Measurements from ENCODE around the gene ERLIN1.
"Not testable (repeated sequence)": the region's sequence is repeated elsewhere in the genome, so short reads cannot be mapped to it uniquely, and the experiment has no call there.

ERLIN1 gene

DNA sequence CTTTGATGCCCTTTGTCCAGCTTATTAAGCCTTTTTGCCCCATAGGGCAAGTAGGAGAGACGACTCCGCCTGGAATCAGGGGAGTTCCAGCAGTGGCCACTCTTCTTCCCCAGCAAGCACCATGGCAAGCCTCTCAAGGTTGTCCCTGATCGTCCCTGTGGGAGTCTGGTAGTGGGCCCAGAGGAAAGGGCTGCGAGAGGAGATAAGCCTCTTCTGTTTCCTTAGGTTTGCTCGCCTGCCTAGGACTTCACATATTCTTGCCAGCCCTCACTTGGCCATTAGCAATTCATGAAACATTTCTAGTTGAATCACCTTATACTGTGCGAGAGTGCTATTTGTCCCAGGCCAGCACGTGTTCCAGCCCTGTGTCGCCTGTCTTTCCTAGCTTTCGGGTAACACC lies 56.4 kb downstream of the ERLIN1 start:
- ATAC-seq (no peak), DNase-seq (ENCODE audit: low spot score in 2 of 2) (no peak)
- no peak overlapping the region for H3K4me3 Mint-ChIP-seq
- no peak overlapping the region for H3K27ac Mint-ChIP-seq
- H3K9me3 Mint-ChIP-seq, result no peaks in the 10 kb centered on the region
- H3K36me3 Mint-ChIP-seq, result no peaks in the 10 kb centered on the region
- H3K4me1 Mint-ChIP-seq, result no peaks in the 10 kb centered on the region

DNA sequence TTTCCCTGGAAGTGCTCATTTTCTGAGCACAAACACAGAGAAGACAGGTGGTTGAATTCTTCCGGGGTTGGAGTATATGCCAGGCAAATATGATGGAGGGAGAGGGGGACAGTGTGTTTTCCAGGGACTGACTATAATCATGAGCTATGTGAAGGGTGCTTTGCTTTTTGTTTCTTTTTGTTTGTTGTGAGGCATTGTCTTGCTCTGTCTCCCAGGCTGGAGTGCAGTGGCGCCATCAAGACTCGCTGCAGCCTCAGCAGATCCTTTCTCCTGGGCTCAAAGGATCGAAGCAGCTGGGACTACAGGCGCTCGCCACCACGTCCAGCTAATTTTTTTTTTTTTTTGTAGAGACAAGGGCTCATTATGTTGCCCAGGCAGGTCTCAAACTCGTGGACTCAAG lies 56.9 kb downstream of the ERLIN1 start:
- DNase-seq (ENCODE audit: low spot score in 2 of 2) (no peak), ATAC-seq (no peak)
- no peak overlapping the region for H3K27ac Mint-ChIP-seq
- H3K36me3 Mint-ChIP-seq, result no peaks in the 10 kb centered on the region
- H3K4me1 Mint-ChIP-seq, result no peaks in the 10 kb centered on the region
- H3K4me3 Mint-ChIP-seq, result no peak overlapping the region
- H3K9me3 Mint-ChIP-seq, result no peaks in the 10 kb centered on the region

DNA sequence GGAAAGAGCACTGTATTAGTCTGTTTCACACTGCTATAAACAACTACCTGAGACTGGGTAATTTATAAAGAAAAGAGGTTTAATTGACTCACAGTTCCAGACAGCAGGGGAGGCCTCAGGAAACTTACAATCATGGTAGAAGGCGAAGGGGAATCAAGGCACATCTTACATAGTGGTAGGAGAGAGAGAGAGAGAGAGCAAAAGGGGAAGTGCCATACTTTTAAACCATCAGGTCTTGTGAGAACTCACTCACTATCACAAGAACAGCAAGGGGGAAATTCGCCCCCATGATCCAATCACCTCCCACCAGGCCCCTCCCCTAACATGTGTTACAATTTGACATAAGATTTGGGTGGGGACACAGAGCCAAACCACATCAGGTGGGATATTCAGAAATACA lies 60.5 kb downstream of the ERLIN1 start:
- not testable (repeated sequence) for H3K9me3 Mint-ChIP-seq; H3K4me3 Mint-ChIP-seq; DNase-seq (ENCODE audit: low spot score in 2 of 2); H3K36me3 Mint-ChIP-seq; ATAC-seq; H3K27ac Mint-ChIP-seq; H3K4me1 Mint-ChIP-seq

DNA sequence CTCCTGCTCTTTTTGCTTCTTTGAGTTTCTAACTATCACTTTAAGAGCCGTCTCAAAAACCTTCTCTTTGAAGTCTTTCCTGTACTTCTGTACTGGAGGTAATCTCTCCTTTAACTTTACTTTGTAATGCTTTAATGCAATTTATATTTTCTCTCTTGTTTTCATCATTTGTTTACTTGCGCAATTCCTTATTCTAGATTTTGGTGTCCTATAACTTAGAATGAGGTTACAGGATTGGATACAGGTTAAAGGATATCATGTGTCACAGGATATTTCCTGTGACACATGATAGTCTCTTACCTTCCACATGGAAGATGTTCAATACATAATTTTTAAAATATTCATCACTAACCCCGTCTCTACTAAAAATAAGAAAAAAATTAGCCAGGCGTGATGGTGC lies 61.7 kb downstream of the ERLIN1 start:
- Mint-ChIP-seq H3K4me1 (no peaks in the 10 kb centered on the region), H3K27ac (no peak overlapping the region), H3K4me3 (no peak overlapping the region), H3K9me3 (no peaks in the 10 kb centered on the region), H3K36me3 (no peaks in the 10 kb centered on the region)
- ATAC-seq (no peak), DNase-seq (ENCODE audit: low spot score in 2 of 2) (no peak)

DNA sequence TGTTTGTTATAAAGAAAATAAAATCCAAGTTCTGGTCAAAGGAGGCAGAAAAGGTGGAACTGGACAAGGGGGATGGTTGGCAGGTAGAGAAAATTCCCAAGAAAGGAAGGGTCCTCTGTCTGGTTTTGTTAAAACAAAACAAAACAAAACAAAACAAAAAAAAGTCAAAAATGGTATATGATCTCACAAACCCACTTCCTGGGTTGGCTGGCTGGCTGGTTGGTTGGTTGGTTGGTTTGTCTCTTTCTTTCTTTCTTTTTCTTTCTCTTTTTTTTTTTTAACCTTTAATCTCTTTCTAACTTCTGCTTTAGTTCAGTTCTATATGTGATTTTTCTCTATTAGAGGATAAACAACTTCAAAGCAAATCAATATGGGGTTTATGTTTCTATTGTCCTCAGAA lies 63.0 kb downstream of the ERLIN1 start:
- no peak for ATAC-seq
- no peak for DNase-seq (ENCODE audit: low spot score in 2 of 2)
- Mint-ChIP-seq H3K9me3 (no peaks in the 10 kb centered on the region), H3K27ac (no peak overlapping the region), H3K4me3 (no peak overlapping the region), H3K36me3 (no peaks in the 10 kb centered on the region), H3K4me1 (no peaks in the 10 kb centered on the region)

DNA sequence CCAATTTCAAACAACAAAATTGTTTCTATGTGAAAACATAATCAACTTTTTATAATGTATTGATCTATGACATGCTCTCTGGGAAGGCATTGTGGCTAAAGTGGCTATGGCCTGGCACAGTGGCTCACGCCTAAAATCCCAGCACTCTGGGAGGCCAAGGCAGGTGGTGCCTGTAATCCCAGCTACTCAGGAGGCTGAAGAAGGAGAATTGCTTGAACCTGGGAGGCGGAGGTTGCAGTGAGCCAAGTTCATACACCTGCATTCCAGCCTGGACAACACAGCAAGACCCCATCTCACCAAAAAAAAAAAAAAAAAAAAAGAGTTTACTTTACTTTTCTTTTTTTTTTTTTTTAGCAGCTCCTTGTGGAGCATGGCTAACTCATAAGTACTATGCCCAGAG lies 65.3 kb downstream of the ERLIN1 start:
- no peaks in the 10 kb centered on the region for H3K36me3 Mint-ChIP-seq
- H3K27ac Mint-ChIP-seq, result no peak overlapping the region
- no peak overlapping the region for H3K4me3 Mint-ChIP-seq
- no peaks in the 10 kb centered on the region for H3K4me1 Mint-ChIP-seq
- ATAC-seq, result no peak
- no peak for DNase-seq (ENCODE audit: low spot score in 2 of 2)
- no peaks in the 10 kb centered on the region for H3K9me3 Mint-ChIP-seq

DNA sequence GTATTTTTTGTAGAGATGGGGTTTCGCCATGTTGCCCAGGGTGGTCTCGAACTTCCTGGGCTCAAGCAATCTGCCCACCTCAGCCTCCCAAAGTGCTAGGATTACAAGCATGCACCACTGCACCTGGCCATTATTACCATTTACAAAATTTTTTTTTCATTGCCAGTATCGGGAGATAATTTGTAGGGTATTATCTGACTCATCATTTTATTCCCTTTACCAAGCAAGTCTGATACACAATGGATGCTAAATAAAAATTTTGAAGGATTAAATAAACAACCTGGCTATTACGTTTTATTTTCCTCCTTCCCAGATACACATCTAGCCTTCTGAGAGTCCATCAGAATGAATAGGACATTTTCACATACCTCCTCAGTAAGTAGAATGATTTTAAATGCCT lies 66.1 kb downstream of the ERLIN1 start:
- Mint-ChIP-seq H3K4me3 (no peak overlapping the region), H3K9me3 (no peaks in the 10 kb centered on the region), H3K4me1 (no peaks in the 10 kb centered on the region), H3K27ac (no peak overlapping the region), H3K36me3 (no peaks in the 10 kb centered on the region)
- ATAC-seq (no peak), DNase-seq (ENCODE audit: low spot score in 2 of 2) (no peak)

DNA sequence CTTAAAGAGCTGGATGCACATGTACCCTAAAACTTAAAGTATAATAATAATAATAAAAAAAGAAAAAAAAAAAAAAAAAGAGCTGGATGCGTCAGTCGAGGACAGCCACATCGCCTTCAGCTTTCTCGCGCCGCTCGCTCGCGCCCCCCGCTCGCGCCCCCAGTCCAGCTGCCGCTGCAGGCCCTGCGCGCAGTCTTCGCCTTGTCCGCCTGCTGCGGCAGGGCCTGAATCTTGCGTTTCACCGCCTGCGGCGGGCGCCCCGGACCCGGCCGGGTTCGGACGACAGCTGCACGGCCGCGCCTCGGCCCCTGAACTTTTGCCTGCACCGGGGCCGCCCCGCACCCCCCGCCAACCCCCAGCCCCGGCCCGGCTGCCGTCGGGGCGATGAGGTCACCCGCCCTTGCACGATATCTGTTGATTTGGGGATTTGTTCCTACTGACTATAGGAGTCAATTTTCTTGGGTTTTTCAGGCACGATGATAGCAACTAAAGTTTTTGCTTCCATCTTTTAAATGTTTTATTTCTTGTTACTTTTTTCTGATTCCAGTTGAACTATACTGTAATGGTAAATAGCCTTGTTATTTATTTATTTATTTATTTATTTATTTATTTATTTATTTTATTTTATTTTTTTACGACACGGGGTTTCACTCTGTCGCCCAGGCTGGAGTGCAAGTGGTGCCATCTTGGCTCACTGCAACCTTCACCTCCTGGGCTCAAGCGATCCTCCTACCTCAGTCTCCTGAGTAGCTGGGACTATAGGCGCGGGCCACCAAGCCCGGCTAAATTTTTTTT lies 70.7 kb downstream of the ERLIN1 start:
- Mint-ChIP-seq H3K4me3 (no peak overlapping the region), H3K4me1 (no peaks in the 10 kb centered on the region), H3K9me3 (no peaks in the 10 kb centered on the region), H3K27ac (no peak overlapping the region), H3K36me3 (no peaks in the 10 kb centered on the region)
- no peak for ATAC-seq
- DNase-seq (ENCODE audit: low spot score in 2 of 2), result no peak

DNA sequence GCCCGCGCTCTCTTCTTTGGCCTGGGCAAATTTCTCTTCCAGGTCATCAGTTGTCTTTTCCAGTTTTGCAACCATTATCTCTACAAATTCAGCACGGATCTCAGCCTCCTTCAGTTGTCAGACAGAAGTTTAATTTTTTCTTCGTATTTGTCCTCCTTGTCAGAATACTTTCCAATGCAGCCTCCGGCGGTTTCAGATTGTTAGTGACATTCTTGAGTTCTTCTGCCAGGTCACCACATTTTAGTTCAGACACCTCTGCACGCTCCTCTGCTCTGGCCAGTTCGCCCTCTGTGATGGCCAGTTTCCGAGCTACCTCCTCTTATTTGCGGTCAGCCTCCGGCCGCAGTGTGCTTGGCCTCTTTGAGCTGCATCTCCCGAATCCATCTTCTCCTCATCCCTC lies 71.4 kb downstream of the ERLIN1 start:
- Mint-ChIP-seq H3K9me3 (no peaks in the 10 kb centered on the region), H3K27ac (no peak overlapping the region), H3K4me3 (no peak overlapping the region), H3K4me1 (no peaks in the 10 kb centered on the region), H3K36me3 (no peaks in the 10 kb centered on the region)
- DNase-seq (ENCODE audit: low spot score in 2 of 2), result no peak
- no peak for ATAC-seq

DNA sequence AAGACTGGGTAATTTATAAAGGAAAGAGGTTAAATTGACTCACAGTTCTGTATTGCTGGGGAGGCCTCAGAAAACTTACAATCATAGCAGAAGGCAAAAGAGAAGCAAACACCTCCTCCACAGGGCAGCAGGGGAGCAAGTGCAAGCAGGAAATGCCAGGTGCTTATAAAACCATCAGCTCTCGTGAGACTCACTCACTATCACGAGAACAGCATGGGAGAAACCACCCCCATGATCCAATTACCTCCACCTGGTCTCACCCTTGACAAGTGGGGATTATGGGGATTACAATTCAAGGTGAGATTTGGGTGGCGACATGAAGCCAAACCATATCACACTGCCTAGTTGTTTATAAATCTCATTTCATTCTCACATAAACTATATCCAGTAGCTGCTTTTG lies 76.2 kb downstream of the ERLIN1 start:
- Mint-ChIP-seq H3K36me3 (no peaks in the 10 kb centered on the region), H3K4me3 (no peak overlapping the region), H3K27ac (no peak overlapping the region), H3K9me3 (no peaks in the 10 kb centered on the region), H3K4me1 (no peaks in the 10 kb centered on the region)
- ATAC-seq (no peak), DNase-seq (ENCODE audit: low spot score in 2 of 2) (no peak)

DNA sequence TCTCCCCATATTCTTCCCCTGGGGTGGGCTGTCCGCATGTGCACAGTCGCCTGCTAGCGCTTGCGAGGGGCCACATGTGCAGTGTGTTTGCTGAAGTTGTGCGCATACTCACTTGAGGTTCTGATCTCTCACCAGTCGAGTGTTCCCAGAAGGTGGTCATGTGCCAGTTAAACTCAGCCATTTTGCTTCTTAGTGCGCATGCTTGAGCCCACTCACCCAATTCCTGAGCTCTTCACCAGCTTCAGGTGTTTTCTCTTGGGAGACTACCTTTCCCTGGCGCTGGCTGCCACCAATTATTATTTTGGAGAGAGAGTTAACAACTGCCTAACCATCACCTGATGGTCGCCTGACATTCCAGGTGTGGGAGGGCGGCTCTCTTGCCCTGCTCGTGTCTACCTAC lies 79.0 kb downstream of the ERLIN1 start:
- Mint-ChIP-seq H3K36me3 (no peaks in the 10 kb centered on the region), H3K9me3 (no peaks in the 10 kb centered on the region), H3K4me1 (no peaks in the 10 kb centered on the region), H3K4me3 (no peak overlapping the region), H3K27ac (no peak overlapping the region)
- ATAC-seq, result no peak
- no peak for DNase-seq (ENCODE audit: low spot score in 2 of 2)

DNA sequence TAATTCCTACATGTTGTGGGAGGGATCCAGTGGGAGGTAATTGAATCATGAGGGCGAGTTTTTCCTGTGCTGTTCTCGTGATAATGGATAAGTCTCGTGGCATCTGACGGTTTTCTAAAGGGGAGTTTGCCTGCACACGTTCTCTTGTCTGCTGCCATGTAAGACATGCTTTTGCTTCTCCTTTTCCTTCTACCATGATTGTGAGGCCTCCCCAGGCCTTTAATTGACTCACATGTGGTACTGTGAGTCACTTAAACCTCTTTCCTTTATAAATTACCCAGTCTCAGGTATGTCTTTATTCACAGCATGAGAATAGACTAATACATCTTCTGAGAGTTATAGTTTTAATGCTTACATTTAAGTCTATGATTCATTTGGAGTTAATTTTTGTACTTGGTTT lies 81.5 kb downstream of the ERLIN1 start:
- Mint-ChIP-seq H3K4me3 (no peak overlapping the region), H3K9me3 (no peaks in the 10 kb centered on the region), H3K36me3 (no peaks in the 10 kb centered on the region), H3K4me1 (no peaks in the 10 kb centered on the region), H3K27ac (no peak overlapping the region)
- DNase-seq (ENCODE audit: low spot score in 2 of 2) (no peak), ATAC-seq (no peak)

DNA sequence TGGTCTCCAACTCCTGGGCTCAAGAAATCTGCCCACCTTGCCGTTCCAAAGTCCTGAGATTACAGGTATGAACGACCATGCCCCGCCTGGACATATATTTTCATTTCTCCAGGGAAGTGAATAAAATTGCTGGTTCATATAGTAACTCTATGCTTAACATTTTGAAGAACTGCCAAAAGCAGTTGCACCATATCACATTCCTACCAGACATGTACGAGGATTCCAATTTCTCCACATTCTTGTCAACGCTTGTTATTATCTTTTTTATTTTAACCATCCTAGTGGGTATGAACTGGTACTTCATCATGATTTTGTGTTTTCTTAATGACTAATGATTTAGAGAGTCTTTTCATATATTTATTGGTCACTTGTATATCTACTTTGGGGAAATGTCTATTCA lies 82.2 kb downstream of the ERLIN1 start:
- Mint-ChIP-seq H3K4me3 (no peak overlapping the region), H3K36me3 (no peaks in the 10 kb centered on the region), H3K4me1 (no peaks in the 10 kb centered on the region), H3K9me3 (no peaks in the 10 kb centered on the region), H3K27ac (no peak overlapping the region)
- DNase-seq (ENCODE audit: low spot score in 2 of 2) (no peak), ATAC-seq (no peak)

DNA sequence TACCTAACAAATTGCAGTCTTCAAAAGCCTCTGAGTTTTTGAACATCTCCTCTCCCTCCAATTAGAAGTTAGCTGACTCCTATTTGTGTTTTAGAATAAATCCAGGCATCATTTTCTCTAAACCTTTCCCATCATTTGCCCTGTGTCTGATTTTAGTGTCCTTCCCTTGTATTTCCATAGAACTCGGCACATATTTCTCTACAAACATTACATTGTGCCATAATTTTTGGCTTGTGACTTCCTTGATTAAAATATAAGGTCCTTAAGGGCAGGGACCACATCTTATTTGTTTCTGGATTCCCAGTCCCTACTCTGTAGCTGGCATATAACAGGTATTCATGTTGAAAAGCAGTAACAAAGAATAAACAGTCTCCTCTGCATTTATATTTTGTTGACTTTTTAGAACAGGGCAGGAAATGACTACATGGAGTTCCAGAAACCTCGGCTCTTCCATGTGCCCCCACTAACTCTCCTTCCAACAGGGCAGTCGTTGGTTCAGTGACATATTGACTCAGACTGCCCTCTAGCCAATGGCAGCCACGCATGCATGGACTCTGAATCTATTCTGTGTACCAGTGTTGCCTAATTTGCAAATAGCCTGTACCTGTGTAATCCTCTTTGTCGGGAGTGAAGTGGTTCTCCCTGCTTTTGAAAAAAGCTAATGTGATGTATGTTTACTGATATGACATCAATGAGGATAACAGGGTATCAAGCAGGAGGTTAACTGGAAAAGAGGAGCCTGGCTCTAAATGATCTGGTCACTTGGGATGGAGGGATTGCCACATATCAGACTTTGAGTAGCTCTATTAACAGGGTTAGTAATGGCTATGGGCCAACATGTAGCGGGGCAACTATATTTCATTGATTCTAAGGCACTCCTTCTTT lies 84.4 kb downstream of the ERLIN1 start:
- no peaks in the 10 kb centered on the region for H3K9me3 Mint-ChIP-seq
- no peaks in the 10 kb centered on the region for H3K36me3 Mint-ChIP-seq
- H3K4me1 Mint-ChIP-seq, result no peaks in the 10 kb centered on the region
- DNase-seq (ENCODE audit: low spot score in 2 of 2), result no peak
- H3K27ac Mint-ChIP-seq, result no peak overlapping the region
- H3K4me3 Mint-ChIP-seq, result no peak overlapping the region
- no peak for ATAC-seq

DNA sequence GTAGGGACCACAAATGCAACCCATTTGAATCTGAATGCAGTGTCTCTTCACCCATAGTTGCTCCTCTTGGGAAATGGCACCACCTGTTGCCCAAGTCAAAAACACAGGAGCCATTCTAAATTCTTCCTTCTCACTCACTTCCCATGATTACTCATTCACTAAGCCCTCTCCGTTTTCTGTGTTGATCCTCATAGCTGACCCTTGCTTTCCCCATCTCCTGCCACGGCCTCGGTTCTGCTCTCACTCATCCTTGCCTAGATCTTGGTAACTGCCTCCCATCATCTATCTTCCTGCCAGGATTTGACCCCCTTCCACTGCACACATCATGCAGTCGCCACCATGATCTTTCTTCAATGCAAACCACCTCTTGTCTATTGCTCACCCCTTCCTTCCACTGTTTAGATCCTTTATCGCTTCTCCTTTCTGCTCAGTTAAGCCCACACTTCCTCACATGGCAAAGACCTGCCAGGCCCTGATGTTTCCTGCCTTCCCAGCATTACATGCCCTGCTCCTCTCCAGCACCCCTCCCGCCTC lies 85.1 kb downstream of the ERLIN1 start:
- Mint-ChIP-seq H3K27ac (no peak overlapping the region), H3K36me3 (no peaks in the 10 kb centered on the region), H3K9me3 (no peaks in the 10 kb centered on the region), H3K4me3 (no peak overlapping the region), H3K4me1 (no peaks in the 10 kb centered on the region)
- ATAC-seq, result no peak
- DNase-seq (ENCODE audit: low spot score in 2 of 2), result no peak

All from stimulated activated effector memory CD8-positive, alpha-beta T cell treated with anti-CD3 and anti-CD28 coated beads, Interleukin-12 subunit alpha, Interleukin-12 subunit beta, amount 100 ng/mL, for 72 hours (primary cell).